GM12864 (cell line): ENCODE data around the gene SLC19A1.

Experiments
- DNase-seq: peaks from one replicate; pipeline ENCODE4 v3.0.0-alpha.2; 2011; ENCODE audit warnings: low read depth
- H3K4me3 ChIP-seq: 2 replicates; pipeline ENCODE4 v1.5.1; 2011; ENCODE audit warnings: mild to moderate bottlenecking, low read depth, low read length, control low read depth
- CTCF ChIP-seq: IDR thresholded peaks from 2 replicates; pipeline ENCODE4 v1.5.1; 2011; ENCODE audit warnings: low read depth, mild to moderate bottlenecking, moderate library complexity, low read length, control low read depth, inconsistent platforms; ENCODE audit errors: missing control alignments

Gene SLC19A1

GRCh38 chr21:45516671-45517151, 25.5 kb downstream of the SLC19A1 start:
- no peak overlapping the region for H3K4me3 ChIP-seq
- no peak for DNase-seq
- TF ChIP-seq CTCF: no peak

- no peak for TF ChIP-seq CTCF
- DNase-seq: no peak
- H3K4me3 ChIP-seq: no peak overlapping the region
Measured at GRCh38 chr21:45516071-45516670, 26.1 kb downstream of the SLC19A1 start.

- no peak for TF ChIP-seq CTCF
- DNase-seq: no peak
- H3K4me3 ChIP-seq: no peak overlapping the region
Measured at GRCh38 chr21:45515241-45516061, 26.8 kb downstream of the SLC19A1 start.

- no peak for TF ChIP-seq CTCF
- DNase-seq: no peak
- no peak overlapping the region for H3K4me3 ChIP-seq
Measured at GRCh38 chr21:45514311-45515021, 27.8 kb downstream of the SLC19A1 start.

GRCh38 chr21:45513741-45514310, 28.4 kb downstream of the SLC19A1 start:
- DNase-seq: no peak
- no peak for TF ChIP-seq CTCF

GRCh38 chr21:45513003-45513717, 29.1 kb downstream of the SLC19A1 start:
- DNase-seq: no peak
- no peak overlapping the region for H3K4me3 ChIP-seq
- TF ChIP-seq CTCF: no peak

More at GRCh38 chr21:45513741-45514310, 28.4 kb downstream of the SLC19A1 start:
- H3K4me3 ChIP-seq: no peak overlapping the region
